GM04503 (cell line): ENCODE results near the gene CDH23.

Source experiments
- DNase-seq: peaks from one replicate; pipeline ENCODE4 v3.0.0-alpha.2; 2012; ENCODE audit warnings: low read depth

The CDH23 gene

DNA sequence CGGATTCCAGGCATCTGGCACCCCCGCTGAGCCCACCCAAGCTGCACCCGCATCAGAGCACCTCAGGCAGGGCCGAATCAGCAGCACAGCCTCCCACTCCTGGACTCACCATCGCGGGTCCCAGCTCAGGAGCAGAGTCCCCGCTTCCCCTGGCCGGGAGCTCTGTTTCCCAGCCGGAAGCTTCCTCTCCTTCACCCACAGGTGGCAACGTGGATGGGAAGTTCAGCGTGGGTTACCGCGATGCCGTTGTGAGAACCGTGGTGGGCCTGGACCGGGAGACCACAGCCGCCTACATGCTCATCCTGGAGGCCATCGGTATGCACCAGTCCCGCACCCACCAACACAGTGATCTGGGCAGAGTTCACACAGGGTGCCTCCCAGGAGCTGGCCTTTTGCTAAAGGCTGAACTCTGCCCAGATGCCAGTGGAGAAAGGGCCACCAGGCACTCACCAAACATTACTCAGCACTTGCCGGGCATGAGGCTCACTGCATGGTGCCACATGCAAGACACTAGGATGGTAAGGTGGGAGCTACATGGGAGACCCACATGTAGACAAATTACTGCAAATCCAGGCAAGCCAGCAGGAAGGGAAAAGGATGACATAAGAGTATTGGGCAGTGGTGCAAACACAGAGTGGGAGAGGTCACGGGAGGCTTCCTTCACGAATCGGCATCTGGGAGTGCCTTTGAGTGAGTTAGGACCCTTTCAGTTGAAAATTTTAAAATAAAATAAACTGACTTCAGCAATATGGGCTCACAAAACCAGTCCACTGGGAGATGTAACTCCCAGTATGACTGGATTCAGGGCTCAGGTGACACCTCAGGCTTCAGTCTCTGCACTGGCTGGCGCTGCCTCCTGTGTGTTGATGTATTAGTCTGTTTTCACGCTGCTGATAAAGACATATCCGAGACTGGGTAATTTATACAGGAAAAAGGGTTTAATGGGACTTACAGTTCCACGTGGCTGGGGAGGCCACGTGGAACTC is 312.5 kb downstream of the CDH23 start:
- no peak for DNase-seq

DNA sequence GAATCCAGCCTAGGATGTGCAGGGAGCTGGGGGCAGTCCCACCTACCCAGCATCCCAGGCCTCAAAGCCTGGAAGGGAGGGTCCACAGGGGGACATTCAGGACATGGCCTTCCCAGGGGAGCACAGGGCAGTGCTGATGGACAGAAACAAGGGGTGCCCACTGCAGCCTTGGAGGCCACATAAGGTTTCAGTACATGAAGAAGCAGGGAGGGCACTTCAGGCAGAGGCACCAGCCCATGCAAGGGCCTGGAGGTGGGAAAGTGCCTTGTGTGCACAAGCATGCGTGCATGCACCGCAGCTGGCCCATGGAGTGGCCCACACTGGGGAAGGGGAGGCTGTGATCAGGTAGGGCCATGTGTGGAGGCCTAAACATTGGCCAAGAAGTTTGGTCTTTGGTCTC is 313.8 kb downstream of the CDH23 start:
- no peak for DNase-seq

DNA sequence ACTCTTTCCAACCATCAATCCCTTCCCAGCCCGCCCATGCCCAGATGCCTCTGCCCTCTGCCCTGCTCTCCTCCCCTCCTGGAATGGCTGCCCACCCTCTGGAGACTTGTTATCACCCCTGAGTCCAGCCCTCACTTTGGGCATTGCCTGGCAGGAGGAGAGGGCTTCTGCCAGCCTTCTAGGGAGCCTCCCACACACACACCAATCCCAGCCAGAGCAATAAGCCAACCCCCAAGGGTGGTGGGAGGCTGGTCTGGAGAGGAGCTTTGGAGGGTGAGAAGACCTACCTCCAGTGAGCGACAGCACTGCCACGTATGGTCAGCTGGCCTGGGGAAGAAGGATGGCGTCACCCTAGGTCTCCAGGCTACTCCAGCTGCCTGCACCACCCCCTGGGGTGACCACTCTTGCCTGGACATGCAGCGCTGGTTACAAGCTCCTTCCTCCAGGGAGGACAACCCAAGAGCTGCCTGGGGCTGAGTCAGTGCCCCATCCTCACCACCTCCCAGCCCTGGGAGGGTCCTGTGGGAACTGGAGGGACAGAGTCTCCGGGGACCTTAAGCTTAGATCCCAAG is 314.4 kb downstream of the CDH23 start:
- no peak for DNase-seq

DNA sequence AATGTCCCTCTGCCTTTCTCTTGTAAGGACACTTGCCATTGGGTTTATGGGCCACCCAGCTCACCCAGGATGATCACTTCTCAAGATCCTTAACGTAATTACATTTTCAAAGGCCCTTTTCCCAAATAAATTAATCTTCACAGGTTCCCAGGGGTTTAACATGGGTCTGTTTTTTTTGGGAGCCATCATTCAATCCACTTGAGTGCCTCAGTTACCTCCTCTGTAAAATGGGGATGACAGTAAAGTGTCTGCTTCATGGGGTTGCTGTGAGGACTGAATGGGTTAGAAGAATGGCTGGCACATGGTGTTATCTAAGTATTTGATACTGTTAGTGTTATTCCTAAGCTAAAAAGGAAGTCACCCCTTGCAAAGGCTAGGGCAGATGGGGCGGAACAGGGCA is 315.4 kb downstream of the CDH23 start:
- DNase-seq, result no peak

DNA sequence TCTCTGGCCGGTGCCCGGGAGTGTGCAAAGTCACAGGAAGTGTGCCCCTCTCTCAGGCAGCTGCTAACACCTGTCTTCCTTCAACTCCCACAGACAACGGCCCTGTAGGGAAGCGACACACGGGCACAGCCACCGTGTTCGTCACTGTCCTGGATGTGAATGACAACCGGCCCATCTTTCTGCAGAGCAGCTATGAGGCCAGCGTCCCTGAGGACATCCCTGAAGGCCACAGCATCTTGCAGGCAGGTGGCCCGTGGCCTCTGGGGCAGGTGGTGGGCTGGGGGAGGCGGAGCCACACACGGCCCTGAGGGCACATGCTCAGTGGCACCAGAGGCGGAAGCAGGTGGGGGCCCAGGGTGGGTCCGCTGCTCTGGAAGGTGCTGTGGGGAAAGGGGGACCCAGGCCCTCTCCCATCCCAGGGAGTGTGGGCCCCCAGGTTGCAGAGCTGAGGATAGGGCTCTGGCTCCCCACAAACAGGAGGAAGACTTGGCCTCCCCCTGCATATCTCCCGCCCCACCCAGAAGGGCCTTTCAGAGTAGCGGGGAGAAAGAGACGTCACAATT is 315.9 kb downstream of the CDH23 start:
- DNase-seq, result no peak

DNA sequence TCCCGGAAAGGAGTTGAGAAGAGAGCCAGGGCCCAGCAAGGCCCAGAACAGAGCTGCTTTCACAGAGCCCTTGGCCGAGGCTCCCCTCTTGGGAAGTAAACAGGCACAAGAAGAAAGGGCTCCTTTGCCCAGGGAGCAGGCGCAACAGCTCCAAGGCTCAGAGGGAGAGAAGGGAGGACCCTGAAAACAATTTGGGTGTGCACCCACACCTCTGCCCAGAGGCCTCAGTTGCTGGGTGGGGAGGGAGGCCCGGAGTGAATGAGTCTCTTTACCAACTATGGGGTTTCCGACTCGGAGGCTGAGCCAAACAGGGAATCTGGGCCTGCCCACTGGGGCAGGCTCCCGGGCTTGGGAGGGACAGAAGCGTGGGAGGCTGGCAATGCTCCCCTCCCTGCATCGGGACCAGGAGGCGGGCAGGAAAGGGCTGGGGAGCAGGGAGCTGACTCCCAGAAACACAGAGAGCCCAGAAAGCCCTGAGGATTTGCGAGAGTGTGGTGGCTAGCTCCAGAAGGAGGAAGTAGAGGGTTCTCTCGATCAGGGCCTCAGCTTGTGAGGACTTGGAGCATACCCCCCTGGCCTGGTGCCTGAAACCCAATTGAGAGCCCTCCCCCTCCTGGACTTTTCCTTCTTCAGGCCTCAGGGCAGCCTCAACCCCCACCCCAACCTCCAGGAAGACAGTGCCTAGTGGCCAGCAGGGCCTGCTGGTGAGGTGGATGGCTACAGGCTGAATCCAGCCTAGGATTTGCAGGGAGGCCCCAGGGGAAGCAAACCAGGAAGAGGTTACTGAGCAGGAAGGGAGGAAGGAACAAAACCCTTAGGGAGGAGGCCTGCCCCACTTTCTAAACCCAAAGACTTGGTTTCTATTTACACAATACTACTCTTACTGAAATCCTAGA is 316.7 kb downstream of the CDH23 start:
- peak; percentile 82 for DNase-seq

DNA sequence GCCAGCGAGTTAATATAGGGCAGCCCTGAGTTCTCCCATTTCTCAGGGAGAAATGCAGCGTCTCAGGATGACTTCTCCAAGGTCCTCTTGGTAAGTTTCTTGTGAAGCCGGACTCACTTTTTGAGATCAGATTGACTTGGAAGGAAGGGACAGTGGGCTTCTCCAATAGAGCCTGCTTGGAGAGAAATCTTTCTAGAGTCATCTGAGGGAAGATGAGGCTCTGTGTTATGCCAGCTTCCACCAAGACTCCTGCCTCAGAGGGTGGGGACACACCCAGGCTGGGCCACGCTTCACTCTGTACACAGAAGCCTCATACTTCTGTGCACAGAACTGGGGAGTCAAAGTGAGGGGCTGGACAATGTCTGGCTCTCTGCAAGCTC is 317.3 kb downstream of the CDH23 start:
- no peak for DNase-seq

DNA sequence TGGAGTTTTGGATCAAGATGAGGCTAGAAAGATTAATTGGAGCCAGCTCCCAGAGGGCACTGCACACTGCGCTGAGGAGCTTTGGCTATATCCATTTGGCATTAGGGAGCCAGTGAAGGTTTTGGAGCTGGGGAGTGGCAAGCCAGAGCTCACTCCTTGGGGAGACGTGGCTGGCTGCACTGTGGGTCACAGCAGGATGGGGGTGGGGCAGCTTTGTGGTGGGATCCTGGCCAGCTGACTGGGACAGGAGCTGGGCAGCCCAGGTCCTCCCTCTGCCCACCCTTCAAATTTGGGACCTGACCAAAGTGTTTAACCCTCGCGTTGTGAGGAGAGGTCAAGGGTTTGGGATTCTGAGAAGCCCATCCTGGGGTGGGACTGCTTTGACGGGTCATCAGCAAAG is 317.9 kb downstream of the CDH23 start:
- DNase-seq, result no peak

DNA sequence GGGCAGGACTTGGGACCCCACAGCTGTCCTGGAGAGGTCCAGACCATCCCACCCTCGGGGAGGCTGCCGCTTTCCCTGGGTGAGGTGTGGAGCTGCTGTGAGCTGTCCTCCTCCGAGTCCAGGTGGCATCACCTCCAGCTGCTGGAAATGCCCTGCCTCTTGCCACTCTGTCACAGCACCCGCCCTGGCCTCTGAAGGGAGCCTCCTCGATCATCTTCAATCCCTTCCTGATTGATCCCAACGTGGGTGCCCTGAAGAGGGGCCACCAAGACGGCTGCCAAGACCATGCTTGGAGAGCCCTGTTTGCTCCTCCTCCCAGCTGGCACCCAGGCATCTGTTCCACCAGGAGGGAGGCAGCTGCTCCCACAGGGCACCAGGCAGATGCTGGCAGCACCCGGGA is 318.3 kb downstream of the CDH23 start:
- no peak for DNase-seq

DNA sequence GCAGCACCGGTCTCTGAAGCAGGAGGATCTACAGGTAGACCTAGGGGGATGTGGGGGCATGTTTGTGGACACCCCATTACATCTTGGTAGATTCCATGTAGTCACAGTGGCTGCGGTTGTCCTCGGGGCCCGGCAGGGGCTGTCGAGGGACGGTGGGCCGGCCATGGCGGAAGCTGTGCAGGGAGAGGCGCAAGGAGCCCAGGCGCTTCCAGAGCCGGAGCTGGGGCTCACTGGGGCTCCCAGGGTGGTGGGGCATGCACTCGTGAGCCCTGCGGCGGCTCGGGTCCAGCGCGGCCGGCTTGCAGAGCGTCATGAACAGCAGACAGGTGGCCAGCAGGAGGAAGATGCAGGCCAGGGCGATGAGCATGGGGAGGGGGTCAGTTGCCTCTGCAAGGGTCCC is 319.1 kb downstream of the CDH23 start:
- no peak for DNase-seq

DNA sequence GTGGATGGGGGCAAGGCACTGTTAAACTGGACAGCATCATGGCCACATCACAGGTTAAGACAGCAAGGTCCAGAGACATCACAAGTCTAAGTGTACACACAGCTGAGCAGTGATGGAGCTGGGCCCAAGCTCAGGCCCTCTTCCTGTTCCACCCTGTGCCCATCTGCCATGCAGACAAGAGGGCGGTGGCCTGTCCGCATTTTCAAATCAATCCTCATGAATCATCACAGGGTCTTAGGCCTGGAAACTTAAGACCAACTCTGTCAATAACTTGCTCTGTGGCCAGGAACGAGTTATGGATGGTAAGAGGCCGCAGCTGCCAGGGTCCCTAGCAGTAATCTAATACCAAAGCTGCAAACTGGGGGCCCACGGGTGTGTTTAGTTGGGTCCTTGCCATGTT is 319.7 kb downstream of the CDH23 start:
- no peak for DNase-seq

DNA sequence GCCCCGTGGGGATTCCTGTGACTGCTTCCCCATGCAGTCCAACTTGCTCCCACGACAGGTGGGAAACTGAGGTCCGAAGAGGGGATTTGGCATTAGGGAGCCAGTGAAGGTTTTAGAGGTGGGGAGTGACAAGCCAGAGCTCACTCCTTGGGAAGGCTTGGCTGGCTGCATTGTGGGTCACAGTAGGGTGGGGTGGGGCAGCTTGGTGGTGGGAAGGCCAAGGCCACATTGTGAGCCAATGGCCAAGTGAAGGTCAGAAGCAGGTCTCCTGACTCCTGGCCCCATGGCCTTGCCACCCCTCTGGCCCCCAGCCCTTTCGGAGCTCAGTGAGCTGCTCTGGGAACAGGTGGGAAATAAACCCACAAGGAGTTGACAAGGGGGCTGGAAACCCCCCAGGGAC is 320.3 kb downstream of the CDH23 start:
- no peak for DNase-seq

DNA sequence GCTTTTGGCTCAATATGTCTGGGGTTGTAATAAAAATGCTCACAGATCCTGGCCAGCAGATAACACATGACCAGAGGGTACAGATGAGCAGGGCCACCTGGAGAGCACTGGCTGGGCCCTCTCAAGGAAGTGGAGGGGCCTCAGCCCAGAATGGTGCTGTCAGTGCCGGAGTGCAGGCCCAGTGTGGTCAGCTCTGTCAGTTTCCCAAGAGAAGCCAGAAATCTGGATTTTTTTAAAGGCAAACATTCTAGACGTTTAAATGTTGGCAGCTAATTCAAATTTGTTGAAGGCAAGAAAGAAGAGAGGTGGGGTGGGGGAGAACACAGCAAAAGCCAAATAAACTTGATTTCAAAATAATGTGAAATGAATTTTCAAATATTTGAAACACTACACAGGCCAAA is 320.8 kb downstream of the CDH23 start:
- no peak for DNase-seq

DNA sequence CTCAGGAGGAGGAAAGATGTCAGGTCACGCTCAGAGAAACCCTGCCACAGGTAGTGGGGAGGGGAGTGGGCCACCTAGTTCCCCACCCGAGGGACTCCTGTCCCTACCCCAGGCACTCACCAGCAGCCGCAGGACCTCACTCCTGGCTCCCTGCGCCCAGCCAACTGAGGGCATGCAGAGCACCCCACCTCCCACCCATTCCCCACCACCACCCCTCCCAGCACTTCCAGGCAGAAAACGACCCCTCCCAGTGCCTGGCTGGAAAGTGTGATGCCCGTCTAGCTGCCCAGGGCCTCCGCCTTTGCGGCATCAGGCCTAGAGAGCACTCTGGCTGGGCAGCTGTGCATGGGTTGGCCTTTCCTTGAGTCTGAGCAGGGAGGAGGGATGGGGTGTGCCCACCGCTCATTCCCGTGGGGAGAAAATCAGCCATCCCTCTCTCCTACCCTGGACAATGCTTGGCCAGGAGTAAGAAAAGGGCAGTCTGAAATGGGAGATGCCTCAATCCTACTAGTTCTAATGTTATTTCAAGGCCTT is 321.5 kb downstream of the CDH23 start:
- no peak for DNase-seq

DNA sequence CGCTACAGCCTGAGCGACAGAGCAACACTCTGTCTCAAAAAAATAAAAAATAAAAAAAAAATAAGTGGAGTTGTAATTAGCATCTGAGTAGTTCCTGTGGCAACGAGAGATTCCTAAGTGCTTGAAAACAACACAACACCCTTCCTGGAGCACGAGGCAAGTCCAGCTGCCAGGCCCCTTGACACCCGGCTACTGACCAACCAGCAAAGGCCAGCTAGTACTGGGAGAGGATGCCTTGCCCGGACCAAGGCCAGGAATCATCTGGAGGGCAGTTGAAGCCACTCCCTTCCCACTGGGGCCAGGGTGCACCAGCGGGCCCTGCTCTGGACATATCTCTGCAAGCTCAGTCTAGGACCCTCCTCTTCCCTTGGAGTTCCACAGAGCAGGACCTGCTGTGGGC is 322.3 kb downstream of the CDH23 start:
- peak; percentile 57 for DNase-seq

DNA sequence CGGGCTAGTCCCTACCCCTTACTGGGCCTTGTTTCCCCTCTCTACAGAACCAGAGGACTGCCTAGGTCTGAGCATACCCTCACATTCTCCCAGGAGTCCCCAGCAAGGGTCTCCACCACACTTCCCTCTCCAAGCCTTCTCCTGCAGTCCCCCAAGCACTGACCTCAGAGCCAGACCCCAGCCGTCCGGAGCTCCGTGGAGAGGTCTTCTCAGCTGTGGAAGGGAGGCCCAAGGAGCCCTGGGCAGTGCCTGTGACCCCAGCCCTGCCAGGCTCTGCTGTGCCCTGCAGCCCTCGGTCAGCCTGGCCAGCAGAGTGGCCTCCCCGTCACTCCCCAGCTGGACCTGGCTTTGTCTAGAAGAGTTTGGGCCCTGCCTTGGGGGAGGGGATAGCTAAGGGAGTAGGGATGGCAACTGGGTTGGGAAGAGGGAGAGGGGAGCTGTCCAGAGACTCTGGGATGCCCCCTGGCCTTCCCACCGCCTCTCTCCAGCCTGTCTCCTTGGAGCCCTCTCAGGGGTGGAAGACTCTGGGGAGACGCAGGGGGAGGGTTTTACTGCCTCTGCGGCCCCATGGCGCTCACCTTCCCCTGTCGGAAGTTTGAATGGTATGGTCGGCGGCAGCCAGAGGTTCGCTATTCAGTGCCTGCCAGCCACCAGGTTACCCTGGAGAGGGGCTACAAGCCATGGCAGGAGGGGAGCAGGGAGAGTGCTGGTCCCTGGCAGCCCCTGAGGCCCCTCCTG is 322.9 kb downstream of the CDH23 start, which contains the start of gene C10orf105:
TSS of gene C10orf105 (minus strand) at position 315 of the 738 bp plus-strand sequence. CDS start 3,441 bp downstream, outside the sequence.
- DNase-seq, result no peak

DNA sequence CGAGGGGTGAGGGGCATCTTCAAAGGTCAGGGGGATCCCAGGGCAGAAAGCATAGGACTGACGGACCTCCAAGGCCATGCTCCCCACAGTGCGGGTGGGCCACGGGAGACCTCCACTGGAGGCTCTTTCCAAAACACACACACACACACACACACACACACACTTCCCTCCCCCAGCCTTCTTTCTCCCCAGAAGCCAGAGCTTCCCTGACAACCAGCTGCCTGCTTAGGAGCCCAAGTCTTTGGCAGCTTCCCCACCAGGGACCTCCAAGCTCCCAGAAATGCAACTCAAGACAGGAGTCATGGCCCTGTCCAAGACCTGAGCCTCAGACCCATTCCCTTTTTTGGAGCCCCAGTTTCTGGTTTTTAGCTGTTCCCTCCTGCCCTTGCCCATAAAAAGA is 323.6 kb downstream of the CDH23 start:
- DNase-seq, result no peak

DNA sequence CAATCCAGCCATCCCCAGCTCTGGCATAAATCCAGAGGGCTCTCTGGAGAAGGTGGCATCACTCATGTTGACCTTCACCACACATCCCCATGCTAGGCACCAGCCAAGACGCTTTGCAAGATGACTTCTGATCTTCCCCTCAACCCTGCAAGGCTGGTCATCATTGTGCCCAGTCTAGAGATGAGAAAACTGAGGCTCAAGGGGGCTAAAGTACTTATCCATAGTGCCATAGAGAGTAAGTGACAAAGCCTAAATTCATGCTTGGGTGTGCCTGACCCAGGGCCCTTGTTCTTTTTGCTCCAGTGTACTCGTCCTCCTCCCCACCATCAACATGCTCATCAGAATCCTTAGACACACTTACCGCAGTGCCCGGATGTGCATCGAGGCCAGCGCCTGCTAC is 324.6 kb downstream of the CDH23 start:
- no peak for DNase-seq

DNA sequence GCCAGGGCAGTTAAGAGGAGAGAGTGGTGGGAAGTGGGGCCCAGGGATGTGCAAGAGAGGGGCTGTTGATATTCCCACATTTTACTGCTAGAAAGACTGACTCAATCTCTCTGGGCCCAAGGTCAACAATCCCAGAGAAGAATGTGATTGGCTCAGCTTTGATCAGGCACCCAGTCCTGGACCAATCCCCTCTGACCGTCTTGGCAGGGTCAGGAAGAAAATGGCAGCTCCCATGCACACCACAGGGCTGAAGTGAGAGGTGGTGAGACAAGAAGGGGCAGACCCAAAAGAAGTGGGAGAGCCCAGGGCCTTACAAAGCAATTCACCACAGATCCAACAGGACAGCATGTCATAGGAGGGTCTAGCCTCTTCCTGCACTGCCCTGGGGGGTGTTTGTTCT is 326.1 kb downstream of the CDH23 start:
- DNase-seq, result no peak

DNA sequence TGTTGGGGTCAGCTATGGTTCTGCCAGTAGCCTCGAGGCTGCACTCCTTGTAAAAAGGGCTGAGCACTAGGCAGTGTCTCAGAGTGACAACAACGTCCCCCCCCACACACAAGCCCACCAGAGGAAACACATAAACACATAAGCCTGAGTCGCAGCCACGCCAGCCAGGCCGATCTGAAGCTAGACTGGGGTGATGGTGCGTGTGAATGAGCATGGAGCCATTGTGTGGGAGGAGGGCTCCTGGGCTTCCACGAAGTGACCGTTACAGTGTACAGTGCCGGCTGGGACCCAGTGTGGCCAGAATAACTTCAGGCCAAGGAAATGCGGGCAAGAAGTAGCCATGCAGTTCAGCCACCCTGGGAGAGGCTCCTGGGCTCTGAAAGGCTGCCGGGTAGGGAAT is 326.6 kb downstream of the CDH23 start:
- DNase-seq, result no peak

DNA sequence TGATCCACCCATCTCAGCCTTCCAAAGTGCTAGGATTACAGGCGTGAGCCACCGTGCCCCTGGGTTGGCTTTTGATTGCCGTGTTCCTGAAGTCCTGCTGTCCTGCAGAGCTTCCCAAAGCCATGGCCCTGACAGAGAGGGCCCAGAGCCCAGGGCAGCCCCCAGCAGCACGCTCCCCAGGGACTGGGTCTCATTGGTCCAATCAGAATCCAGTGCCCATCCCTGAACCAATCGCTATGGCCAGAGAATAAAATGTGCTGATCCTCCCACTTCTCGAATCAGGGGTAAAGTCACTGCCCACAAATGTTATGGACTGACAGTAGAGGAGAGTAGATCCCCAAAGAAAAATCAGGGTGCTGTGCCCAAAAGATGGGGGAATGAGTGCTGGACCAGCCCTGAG is 327.8 kb downstream of the CDH23 start:
- no peak for DNase-seq
